Testis (tissue), 3 donors: ENCODE results near the gene ARHGEF25. TPM values are rescaled to one million over a fixed set of nuclear protein-coding genes. Genes with fewer than 3 reads are reported as not detected.
"Not testable (repeated sequence)": the region's sequence is repeated elsewhere in the genome, so short reads cannot be mapped to it uniquely, and the experiment has no call there.

Experiments used
- DNase-seq: peaks from one replicate; pipeline ENCODE4 v3.0.0-alpha.2; 2019
- H3K27ac ChIP-seq, 2 donors: fragments of 200-600 bp; sonication (generic); one replicate each; pipeline ENCODE4 v1.5.1; 2019
- H3K27me3 ChIP-seq: fragments of 200-600 bp; sonication (generic); one replicate; pipeline ENCODE4 v1.5.1; 2019
- H3K36me3 ChIP-seq: fragments of 200-600 bp; sonication (generic); one replicate; pipeline ENCODE4 v1.5.1; 2017; ENCODE audit warnings: low read depth; ENCODE audit errors: missing control alignments
- H3K4me1 ChIP-seq: fragments of 200-600 bp; sonication (generic); one replicate; pipeline ENCODE4 v1.5.1; 2019
- H3K4me3 ChIP-seq, 2 donors: fragments of 200-600 bp; sonication (generic); one replicate each; pipeline ENCODE4 v1.5.1; 2017 to 2019
- H3K9me3 ChIP-seq: fragments of 200-600 bp; sonication (generic); one replicate; pipeline ENCODE4 v1.5.1; 2017
- CTCF ChIP-seq, 3 experiments: fragments of 450-650 bp in 2 of 3; fragments of 200-600 bp in 1 of 3; sonication (generic) in 1 of 3; IDR thresholded peaks; one replicate each; pipeline ENCODE4 v1.5.1; 2016 to 2019; ENCODE audit warnings: antibody characterized with exemption in 3 of 3, mild to moderate bottlenecking in 2 of 3, moderate library complexity in 1 of 3
- POLR2A ChIP-seq: fragments of 450-650 bp; IDR thresholded peaks from one replicate; pipeline ENCODE4 v1.6.1; 2017; ENCODE audit warnings: antibody characterized with exemption, mild to moderate bottlenecking, moderate library complexity
- WGBS, 2 donors: methylation state at CpG; one replicate each; pipeline ENCODE4 v1.1.5; 2018; 5-methylcytosine and 5-hydroxymethylcytosine counted together
- intact Hi-C: fragments of 100-400 bp; cut with DNase I; formaldehyde crosslinking; loops from one replicate; pipeline ENCODE4 v1.15.1; 2023; ENCODE audit warnings: low total_unique reads
- polyA plus RNA-seq: library from polyadenylated mRNA; stranded (reverse); fragments of 350-450 nt; fragmentation: Illumina TruSeq; extraction: RNeasy Lipid Tissue Mini Kit (QIAGEN cat#74804); gene quantifications from one replicate; pipeline ENCODE4 v1.2.3, GENCODE V29; 2014; ENCODE audit warnings: low read depth, low replicate concordance; ENCODE audit not compliant: insufficient read depth
- total RNA-seq, 2 donors: library from RNA; depleted of rRNA; stranded (reverse); fragments of >200 nt; gene quantifications; one replicate each; pipeline ENCODE4 v1.2.3, GENCODE V29; 2016

ARHGEF25 gene
- total and polyA plus RNA-seq, 3 donors from 2014 or later: 18.0 to 26.5 (median 18.7) TPM

GRCh38 chr12:57617942-57618341, 6.7 kb downstream of the ARHGEF25 start:
- WGBS, 2 donors: 59 to 81% methylated on average over 10 to 11 of the region's 11 CpGs
- no peak overlapping the region for H3K27ac ChIP-seq
- H3K36me3 ChIP-seq: no peaks in the 10 kb centered on the region
- intact Hi-C loops: no loop called here
- H3K27me3 ChIP-seq: no peaks in the 10 kb centered on the region
- TF ChIP-seq CTCF (IDR thresholded peaks at IDR 0.05) (no peak), POLR2A (no peak)
- peaks cover 18% of the 10 kb centered on the region for H3K4me1 ChIP-seq
- DNase-seq: no peak
- no peak overlapping the region for H3K4me3 ChIP-seq
- H3K9me3 ChIP-seq: no peaks in the 10 kb centered on the region

- H3K27me3 ChIP-seq, intact Hi-C loops, DNase-seq, H3K27ac ChIP-seq, H3K9me3 ChIP-seq, H3K4me3 ChIP-seq, H3K36me3 ChIP-seq: not testable (repeated sequence)
- WGBS, 2 donors: 87 to 91% methylated on average over 6 of the region's 6 CpGs
- H3K4me1 ChIP-seq: peaks cover 18% of the 10 kb centered on the region
Measured at GRCh38 chr12:57618431-57618830, 7.2 kb downstream of the ARHGEF25 start.

GRCh38 chr12:57618966-57619433, 7.8 kb downstream of the ARHGEF25 start:
- no peak overlapping the region for H3K27ac ChIP-seq
- H3K4me1 ChIP-seq: peaks cover 18% of the 10 kb centered on the region
- TF ChIP-seq CTCF (IDR thresholded peaks at IDR 0.05): no peak
- TF ChIP-seq POLR2A: no peak
- WGBS, 2 donors: 44 to 56% methylated on average over 9 to 16 of the region's 16 CpGs
- no peak overlapping the region for H3K4me3 ChIP-seq
- intact Hi-C loops: no loop called here
- H3K9me3 ChIP-seq: no peaks in the 10 kb centered on the region
- no peak for DNase-seq
- no peaks in the 10 kb centered on the region for H3K27me3 ChIP-seq
- no peaks in the 10 kb centered on the region for H3K36me3 ChIP-seq

GRCh38 chr12:57619434-57620244, 8.4 kb downstream of the ARHGEF25 start:
- no peak overlapping the region for H3K27ac ChIP-seq
- no peak for TF ChIP-seq CTCF (IDR thresholded peaks at IDR 0.05)
- no peak for TF ChIP-seq POLR2A
- no peaks in the 10 kb centered on the region for H3K9me3 ChIP-seq
- DNase-seq: no peak
- H3K4me1 ChIP-seq: peaks cover 18% of the 10 kb centered on the region
- WGBS, 2 donors: 27 to 34% methylated on average over 5 to 46 of the region's 46 CpGs
- H3K36me3 ChIP-seq: no peaks in the 10 kb centered on the region
- intact Hi-C loops: loop anchor here (5.0 kb wide), 1 partner anchor 37 kb away; no protein-coding TSS in a partner anchor
- H3K27me3 ChIP-seq: no peaks in the 10 kb centered on the region
- H3K4me3 ChIP-seq: no peak overlapping the region

- no peak for DNase-seq
- TF ChIP-seq CTCF (IDR thresholded peaks at IDR 0.05) (no peak), POLR2A (no peak)
- intact Hi-C loops: loop anchor here (5.0 kb wide), 1 partner anchor 38 kb away; no protein-coding TSS in a partner anchor
- Histone ChIP-seq H3K4me3 (no peak overlapping the region), H3K36me3 (no peaks in the 10 kb centered on the region), H3K27me3 (no peaks in the 10 kb centered on the region), H3K27ac (no peak overlapping the region), H3K9me3 (no peaks in the 10 kb centered on the region), H3K4me1 (peaks cover 18% of the 10 kb centered on the region)
- 34 to 36% methylated on average over 12 to 13 of the region's 13 CpGs for WGBS, 2 donors
Measured at GRCh38 chr12:57620245-57620935, 9.2 kb downstream of the ARHGEF25 start.
